COLO668 (cell line): ENCODE measurements around the gene ADARB2.
"Not testable (repeated sequence)": the region's sequence is repeated elsewhere in the genome, so short reads cannot be mapped to it uniquely, and the experiment has no call there.

Experiments used
- DNase-seq: peaks from one replicate; lab custom pipeline; 2025; ENCODE audit not compliant: unreplicated experiment; lab: John Stamatoyannopoulos, UW

ADARB2 gene

DNA sequence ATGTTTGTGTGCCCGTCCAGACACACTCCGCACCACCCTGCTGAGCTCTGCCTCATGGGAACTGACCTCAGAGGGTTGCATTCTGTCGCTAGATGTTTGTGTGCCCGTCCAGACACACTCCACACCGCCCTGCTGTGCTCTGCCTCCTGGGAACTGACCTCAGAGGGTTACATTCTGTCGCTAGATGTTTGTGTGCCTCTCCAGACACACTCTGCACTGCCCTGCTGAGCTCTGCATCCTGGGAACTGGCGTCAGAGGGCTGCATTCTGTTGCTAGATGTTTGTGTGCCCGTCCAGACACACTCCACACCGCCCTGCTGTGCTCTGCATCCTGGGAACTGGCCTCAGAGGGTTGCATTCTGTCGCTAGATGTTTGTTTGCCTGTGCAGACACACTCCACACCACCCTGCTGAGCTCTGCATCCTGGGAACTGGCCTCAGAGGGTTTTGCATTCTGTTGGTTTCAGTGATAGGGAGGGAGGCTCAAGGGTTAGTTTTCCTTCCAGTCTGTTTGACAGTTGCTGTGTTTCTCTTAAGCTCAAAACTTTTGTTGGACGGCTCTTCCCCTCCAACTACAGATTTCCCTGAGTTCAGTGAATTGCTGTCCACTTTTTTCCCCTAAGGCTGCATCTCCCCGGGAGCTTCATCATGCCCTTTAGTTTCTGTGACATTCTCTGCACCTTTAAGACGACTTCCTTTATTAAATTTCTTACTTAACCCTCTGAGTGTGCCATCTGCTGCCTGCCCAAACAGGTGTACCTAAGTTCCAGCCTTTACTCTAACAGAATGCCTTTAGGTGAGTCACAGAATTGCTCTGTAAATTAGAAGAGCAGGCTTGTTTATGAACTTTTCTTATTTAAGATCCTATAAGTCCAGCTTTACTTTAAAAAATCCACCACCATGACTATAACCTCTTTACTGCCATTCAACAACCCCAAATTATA lies 119.7 kb downstream of the ADARB2 start:
- DNase-seq = not testable (repeated sequence)

DNA sequence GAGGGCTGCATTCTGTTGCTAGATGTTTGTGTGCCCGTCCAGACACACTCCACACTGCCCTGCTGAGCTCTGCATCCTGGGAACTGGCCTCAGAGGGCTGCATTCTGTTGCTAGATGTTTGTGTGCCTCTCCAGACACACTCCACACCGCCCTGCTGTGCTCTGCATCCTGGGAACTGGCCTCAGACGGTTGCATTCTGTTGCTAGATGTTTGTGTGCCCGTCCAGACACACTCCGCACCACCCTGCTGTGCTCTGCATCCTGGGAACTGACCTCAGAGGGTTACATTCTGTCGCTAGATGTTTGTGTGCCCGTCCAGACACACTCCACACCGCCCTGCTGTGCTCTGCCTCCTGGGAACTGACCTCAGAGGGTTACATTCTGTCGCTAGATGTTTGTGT lies 120.6 kb downstream of the ADARB2 start:
- DNase-seq = not testable (repeated sequence)

- DNase-seq = no peak
Measured at GRCh38 chr10:1615186-1615954, 122.0 kb downstream of the ADARB2 start.

- no peak for DNase-seq
Measured at GRCh38 chr10:1613511-1613910, 123.8 kb downstream of the ADARB2 start.

GRCh38 chr10:1612908-1613307 lies 124.4 kb downstream of the ADARB2 start:
- no peak for DNase-seq

DNA sequence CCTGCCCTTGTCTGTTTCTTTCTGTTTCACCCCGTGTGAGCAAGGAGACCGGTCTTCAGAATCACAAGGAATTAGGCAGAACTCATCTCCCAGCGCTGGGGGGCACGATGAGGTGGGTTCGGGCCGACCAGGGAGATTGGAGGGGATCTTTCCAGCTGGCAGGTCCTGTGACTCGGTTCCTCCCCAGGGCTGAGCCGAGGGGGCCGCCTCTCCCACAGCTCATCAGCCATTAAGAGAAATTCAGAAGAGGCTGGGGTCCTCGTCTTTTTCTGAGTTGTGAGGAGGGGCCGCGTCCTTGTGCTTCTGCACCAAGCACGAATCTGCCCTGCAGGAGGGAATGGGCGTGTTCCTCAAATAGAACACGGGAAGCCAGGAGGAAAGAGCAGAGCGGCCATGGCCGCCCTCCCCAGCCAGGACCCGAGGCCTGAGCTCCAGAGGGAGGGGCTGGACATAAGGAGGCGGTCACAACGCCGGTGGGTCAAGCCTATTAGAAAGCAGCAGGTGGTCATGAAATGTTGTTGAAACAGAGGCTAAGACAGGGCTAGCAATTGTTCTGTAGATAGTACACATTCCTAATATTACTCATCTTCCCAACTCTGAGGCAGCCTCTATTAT lies 125.3 kb downstream of the ADARB2 start:
- no peak for DNase-seq

GRCh38 chr10:1610986-1611770 lies 126.1 kb downstream of the ADARB2 start:
- DNase-seq = no peak

- peak; percentile 51 for DNase-seq
Measured at GRCh38 chr10:1609648-1609970, 127.7 kb downstream of the ADARB2 start.

GRCh38 chr10:1608851-1609647 lies 128.3 kb downstream of the ADARB2 start:
- DNase-seq = no peak

GRCh38 chr10:1608408-1608807 lies 128.9 kb downstream of the ADARB2 start:
- no peak for DNase-seq

- DNase-seq = no peak
Measured at GRCh38 chr10:1607466-1607865, 129.9 kb downstream of the ADARB2 start.

DNA sequence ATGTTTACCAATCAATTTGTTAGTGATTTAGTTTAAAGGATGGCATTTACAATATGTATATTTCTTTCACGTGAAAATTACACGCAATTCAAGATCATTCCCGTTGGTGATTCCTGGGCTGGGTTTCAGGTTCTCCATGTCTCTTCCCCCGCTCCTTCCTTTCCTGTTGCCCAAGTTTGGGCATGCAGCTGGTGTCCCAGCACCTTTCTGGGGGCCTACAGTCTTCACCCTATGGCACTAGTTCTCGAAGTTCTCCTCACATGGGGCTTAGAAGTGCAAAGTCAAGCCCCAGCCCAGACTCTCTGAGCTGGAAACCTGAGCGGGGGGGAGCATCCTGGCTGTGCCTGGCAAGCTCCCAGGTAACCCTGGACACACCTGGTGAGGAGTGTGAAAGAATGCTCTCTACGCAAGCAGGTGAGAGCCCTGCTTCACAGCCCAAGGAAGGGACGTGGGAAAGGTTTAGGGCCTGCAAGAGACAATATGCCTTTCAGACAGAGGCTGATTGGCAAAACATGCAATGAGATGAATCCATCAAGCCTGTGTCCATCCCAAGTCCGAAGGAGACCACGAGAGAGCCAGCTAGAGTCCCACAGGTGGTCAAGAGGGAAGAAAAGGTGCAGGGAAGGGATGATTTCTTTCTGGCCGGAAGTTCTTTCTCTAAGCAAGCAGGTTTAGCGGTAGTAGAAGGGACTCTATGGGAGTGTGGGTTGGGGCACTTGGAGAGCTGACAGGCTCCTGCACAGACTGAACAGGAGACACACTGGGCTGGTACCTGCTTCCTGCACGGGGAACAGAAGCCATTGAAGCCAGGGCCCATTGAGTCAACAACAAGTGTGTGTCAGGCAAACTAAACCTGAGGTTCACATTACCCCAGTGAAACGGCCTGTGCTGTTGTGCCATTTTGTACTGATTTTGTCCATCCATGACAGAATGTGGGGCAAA lies 131.1 kb downstream of the ADARB2 start:
- DNase-seq = no peak

GRCh38 chr10:1605121-1605520 lies 132.2 kb downstream of the ADARB2 start:
- no peak for DNase-seq

GRCh38 chr10:1604246-1604645 lies 133.1 kb downstream of the ADARB2 start:
- no peak for DNase-seq

DNA sequence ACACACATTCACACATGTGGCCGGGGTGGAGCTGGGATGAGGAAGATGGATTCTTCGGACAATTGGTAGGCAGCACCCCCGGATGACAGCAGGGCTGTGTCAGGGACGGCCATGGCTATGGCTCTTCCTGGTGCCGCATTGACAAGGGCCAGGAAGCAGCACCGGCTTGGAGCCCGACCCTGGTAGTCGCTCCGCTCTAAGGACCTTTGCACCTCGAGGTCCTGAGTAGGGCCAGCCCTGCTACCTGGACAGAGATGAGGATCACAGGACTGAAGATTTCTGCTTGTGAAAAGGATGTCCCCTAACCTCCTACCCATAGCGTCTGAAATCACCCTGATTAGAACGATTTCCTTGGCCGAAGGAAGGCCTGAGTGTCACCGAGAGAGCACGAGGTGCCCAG lies 134.1 kb downstream of the ADARB2 start:
- DNase-seq = no peak

GRCh38 chr10:1602037-1602484 lies 135.3 kb downstream of the ADARB2 start:
- no peak for DNase-seq

DNA sequence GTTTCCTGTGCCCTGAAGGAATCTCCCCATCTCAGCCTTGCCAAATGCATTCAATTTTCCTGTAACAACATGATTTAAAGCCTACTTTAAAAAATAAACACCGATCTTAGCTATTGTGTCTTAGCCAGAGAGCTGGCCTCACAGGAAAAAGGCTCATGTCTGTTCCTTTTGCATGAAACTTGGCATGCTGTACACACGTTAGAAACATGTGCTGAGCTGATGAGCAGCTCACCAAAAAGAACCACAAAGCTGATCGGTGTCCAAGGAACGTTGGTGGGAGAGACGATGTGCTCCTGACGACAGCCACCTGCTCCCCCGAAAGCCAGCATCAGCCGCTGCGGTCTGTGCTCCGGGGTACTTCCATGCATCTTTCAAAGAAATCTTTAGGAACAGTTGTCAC lies 135.9 kb downstream of the ADARB2 start:
- no peak for DNase-seq

DNA sequence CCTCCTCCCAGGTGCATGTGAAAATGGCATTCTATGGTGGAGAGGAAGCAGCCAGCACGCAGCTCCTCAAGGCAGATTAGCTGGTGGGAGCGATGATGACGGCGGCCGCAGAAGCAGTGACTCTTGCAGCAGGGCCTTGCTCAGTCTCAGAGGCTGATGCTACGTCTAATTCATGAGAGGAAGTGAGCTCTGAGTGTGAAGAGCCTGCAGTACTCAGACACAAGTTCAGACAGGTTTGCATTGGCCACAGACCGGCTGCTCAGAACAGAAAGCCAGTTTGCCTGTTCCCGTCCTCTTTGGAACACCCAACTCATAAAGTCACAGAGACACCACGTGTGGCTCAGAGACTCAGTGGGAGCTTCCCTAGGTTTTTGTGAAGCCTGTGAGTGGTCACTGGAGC lies 136.5 kb downstream of the ADARB2 start:
- no peak for DNase-seq
